Measurements from ENCODE around the gene LINGO3. TPM values are rescaled to one million over a fixed set of nuclear protein-coding genes. Genes with fewer than 3 reads are reported as not detected.
"Not testable (repeated sequence)": the region's sequence is repeated elsewhere in the genome, so short reads cannot be mapped to it uniquely, and the experiment has no call there.

Gene LINGO3, protein sequence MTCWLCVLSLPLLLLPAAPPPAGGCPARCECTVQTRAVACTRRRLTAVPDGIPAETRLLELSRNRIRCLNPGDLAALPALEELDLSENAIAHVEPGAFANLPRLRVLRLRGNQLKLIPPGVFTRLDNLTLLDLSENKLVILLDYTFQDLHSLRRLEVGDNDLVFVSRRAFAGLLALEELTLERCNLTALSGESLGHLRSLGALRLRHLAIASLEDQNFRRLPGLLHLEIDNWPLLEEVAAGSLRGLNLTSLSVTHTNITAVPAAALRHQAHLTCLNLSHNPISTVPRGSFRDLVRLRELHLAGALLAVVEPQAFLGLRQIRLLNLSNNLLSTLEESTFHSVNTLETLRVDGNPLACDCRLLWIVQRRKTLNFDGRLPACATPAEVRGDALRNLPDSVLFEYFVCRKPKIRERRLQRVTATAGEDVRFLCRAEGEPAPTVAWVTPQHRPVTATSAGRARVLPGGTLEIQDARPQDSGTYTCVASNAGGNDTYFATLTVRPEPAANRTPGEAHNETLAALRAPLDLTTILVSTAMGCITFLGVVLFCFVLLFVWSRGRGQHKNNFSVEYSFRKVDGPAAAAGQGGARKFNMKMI
- not detected in 2 replicates for total RNA-seq

DNA sequence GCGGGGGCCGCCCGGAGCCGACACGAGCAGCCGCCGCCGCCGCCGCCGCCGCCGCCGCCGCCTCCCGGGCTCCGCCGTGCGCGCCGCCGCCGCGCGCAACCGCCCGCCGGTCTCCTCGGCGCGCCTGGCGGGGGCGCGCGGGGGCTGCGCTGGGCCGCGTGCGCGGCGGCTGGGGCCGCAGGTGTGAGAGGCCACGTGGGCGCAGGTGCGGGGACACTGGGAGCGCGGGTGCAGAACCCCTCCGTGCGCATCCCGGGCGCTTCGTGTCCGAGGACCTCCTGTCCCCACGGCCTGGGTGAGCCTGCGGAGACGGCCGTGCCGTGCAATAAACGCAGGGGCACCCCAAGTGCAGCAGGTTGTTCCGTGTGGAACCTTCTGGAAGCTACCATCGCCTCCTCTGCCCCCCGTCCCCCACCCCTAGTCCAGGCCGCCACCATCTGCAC, at the start of gene LINGO3:
Gene LINGO3 (minus strand): TSS at position 41 of the 443 bp plus-strand sequence. CDS start 16,378 bp downstream, outside the sequence.
- DNase-seq: no peak

DNA sequence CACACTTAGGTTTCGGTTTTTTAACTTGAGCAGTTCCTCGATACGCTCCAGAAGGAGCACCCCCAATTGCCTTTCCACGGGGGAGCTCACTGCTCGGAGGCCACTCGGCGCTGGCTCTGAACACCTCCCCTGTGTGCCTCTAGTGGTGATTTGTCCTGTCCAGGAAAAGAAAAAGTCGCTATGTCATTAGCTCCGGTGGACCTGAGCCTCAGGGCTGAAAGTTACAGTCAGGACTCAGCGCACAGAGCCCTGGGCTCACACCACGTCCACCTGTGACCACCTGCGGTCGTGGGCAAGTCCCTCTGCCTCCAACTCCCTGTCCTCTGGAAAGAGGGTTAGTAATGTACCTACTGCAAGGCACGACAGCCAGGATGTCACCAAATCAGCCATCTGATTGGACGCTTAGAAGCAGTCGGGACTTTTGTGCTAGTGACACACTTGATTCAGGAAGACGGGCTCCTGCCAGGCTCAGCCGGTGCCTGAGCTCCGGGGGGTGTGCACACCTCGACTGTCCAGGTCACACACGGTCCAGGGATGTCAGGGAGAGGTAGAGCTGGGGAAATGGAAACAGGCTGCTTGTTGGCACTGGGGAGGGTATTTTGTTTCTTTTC, 48.2 kb upstream of the LINGO3 start:
- no peak for DNase-seq

- no peak for DNase-seq
Observed at GRCh38 chr19:2355168-2356035, 47.4 kb upstream of the LINGO3 start.

- DNase-seq: no peak
Observed at GRCh38 chr19:2354670-2355069, 46.7 kb upstream of the LINGO3 start.

GRCh38 chr19:2353887-2354592, 46.1 kb upstream of the LINGO3 start:
- DNase-seq: no peak

DNA sequence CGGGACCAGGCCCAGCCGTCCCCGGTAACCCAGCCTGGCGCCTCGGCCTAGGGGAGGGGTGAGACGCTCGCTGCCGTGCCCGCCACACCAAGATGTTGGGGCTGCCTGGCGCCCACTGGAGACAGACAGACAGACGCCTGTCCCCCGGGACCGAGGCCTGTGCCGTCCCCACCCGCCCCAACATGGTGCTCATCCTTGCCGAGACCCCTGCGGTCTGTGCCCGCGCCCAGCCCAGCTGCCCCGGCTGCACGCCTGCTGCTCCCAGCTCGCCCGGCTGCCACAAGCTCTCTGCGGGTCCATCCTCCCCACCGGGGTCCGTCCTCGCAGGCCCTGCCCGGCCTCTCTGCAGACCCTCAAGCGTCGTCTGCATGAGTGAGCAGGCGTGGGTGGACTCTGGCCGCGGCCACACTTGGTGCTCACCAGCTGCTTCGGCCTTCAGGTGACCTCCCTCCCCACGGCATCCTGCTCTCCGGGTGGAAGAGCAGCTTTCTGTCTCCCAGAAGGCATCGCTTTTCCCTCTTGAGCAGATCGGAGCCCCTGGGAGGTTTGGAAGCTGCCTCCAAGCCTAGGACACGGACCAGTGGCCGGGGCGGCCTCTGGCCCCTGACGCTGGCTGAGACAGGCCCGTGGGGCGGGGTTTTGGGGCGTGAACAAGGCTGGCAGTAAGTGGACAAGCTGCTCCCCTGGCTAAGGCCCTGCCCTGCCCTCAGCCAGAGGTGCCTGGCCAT, 45.4 kb upstream of the LINGO3 start:
- DNase-seq: no peak

GRCh38 chr19:2352121-2352520, 44.2 kb upstream of the LINGO3 start:
- no peak for DNase-seq

DNA sequence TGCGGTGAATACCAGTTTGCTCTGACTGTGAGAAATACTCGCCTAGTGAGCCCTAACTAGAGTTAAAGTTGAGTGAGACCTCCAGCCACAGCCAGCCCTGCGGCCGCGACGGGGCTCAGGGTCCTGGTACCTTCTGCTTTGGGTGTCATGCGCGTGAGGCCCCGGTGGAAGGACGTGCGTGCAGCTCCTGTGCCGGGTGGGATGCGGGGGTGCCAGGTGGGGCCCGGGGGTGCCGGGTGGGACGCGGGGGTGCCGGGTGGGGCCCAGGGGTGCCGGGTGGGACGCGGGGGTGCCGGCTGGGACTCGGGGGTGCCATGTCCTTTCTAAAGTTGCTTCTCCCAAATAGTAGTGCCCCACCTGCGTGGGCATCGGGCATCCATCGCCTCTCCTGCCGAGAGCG, 43.6 kb upstream of the LINGO3 start:
- no peak for DNase-seq

DNA sequence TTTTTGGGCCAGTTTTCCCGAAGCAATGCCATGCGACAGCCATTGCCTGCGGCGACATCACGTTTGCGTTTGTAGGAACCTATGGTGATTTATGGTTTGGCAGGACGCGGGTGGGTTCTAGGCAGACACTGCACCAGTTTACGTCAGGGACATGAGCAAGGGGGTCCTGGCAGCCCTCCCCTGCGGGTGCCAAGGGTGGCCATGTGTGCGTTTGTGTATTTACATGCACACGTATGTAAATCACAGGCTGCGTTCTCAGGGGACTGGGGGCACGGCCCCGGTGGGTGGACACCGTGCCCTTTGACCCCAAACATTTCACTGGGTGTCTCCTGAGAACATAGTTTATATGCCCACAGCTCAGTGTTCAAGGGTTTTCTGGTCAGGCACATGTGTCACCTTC, 42.7 kb upstream of the LINGO3 start:
- DNase-seq: no peak

GRCh38 chr19:2349818-2350217, 41.9 kb upstream of the LINGO3 start:
- DNase-seq: not testable (repeated sequence)

- peak; percentile 42 for DNase-seq
Observed at GRCh38 chr19:2345794-2346663, 38.1 kb upstream of the LINGO3 start.

- DNase-seq: no peak
Observed at GRCh38 chr19:2345076-2345475, 37.1 kb upstream of the LINGO3 start.

- DNase-seq: no peak
Observed at GRCh38 chr19:2344381-2344870, 36.5 kb upstream of the LINGO3 start.

DNA sequence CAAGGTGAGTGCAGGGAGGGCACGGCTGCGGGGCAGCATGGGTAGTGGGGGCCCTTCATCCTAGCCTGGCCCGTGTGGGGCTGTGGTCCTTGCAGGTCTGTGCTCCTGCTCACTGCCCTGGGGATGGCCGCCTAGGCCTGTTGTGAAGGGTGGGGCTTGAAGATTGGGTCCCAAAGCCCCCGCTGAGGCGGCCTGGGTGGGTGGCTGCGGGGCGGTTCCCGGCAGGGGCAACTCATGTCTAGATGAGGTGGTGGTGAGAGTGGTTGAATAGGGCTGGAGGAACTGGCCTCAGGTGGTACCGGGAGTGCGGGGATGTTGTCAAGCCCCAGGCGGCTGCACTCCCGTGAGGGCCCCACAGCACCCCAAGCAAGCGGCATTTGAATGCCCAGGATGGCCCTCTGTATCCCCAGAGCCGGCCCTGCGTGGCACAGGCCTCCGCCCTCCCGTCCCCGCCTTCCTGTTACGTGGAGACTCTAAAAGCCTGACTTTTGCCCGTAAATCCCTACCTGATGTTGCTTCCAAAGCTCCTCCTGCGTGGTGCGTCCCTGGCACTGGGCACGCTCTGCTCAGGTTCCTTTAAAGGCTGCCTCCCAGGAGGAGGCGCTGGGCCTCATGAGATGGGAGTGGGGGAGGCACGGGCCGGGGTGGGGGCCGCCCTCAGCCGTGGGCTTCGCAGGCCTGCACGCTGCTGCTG, 35.5 kb upstream of the LINGO3 start:
- no peak for DNase-seq

DNA sequence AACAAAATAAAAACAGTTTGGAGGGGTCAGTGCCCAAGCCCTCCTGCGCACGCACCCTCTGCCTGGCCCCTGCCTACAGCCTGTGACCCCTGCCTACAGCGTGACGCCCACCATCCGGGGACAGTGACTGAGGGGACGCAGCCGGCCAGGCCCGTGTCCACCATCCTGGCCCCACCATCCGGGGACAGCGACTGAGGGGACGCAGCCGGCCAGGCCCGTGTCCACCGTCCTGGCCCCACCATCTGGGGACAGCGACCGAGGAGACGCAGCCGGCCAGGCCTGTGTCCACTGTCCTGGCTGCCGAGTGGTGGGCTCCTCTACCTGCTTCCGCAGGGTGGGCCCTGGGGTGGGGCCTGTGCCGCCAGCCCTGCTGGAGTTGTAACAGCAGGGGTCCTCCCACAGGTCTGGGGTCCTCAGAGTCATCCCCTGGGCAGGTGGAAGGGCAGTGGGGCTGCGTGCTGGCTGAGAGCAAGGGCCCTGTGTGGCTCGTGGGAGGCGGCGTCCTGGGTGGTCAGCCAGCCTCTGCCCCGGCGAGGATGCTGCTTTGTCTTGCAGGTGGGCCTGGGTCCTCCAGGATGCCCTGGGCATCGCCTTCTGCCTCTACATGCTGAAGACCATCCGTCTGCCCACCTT, 34.8 kb upstream of the LINGO3 start:
- no peak for DNase-seq

- DNase-seq: no peak
Observed at GRCh38 chr19:2341982-2342381, 34.0 kb upstream of the LINGO3 start.

DNA sequence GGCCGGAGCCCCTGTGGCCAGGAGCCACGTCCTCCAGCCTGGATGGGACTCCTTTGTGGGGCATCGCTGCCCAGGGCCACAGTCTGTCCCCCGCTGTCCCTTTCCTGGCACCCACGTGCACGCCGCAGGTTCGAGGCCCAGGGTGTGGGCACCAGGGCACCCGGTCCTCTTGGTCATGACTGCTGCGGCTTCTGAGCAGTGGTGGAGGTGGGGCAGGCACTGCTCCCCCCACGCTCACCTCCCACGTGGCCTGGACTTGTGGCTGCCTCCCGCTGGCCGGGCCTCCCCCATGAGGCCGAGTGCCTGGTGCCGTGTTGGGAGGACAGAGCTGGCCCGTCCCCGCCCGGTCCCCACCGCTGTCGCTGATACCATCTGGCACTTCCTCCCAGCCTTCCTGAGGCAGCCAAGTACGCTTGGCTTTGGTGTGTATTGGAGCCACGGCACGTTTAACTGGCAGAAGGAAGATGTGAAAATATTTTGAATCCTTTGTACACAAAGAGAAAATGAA, 33.3 kb upstream of the LINGO3 start:
- no peak for DNase-seq

- no peak for DNase-seq
Observed at GRCh38 chr19:2340496-2341243, 32.7 kb upstream of the LINGO3 start.
